ENCODE results near the gene RAB6B.

GRCh38 chr3:133855772-133856171 lies 39.9 kb downstream of the RAB6B start:
- TF ChIP-seq, protein P1, sequence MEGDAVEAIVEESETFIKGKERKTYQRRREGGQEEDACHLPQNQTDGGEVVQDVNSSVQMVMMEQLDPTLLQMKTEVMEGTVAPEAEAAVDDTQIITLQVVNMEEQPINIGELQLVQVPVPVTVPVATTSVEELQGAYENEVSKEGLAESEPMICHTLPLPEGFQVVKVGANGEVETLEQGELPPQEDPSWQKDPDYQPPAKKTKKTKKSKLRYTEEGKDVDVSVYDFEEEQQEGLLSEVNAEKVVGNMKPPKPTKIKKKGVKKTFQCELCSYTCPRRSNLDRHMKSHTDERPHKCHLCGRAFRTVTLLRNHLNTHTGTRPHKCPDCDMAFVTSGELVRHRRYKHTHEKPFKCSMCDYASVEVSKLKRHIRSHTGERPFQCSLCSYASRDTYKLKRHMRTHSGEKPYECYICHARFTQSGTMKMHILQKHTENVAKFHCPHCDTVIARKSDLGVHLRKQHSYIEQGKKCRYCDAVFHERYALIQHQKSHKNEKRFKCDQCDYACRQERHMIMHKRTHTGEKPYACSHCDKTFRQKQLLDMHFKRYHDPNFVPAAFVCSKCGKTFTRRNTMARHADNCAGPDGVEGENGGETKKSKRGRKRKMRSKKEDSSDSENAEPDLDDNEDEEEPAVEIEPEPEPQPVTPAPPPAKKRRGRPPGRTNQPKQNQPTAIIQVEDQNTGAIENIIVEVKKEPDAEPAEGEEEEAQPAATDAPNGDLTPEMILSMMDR (IDR thresholded peaks at IDR 0.05; ENCODE audit: insufficient read depth, low read length) = no peak
- no peak for TF ChIP-seq REST (IDR thresholded peaks at IDR 0.05; ENCODE audit: insufficient replicate concordance, low read depth)

Data from HL-60 (cell line).